ENCODE measurements around the gene JARID2.

Gene JARID2

GRCh38 chr6:15441981-15442380, 196.1 kb downstream of the JARID2 start:
- DNase-seq (ENCODE audit: low spot score): no peak

GRCh38 chr6:15442467-15442866, 196.6 kb downstream of the JARID2 start:
- no peak for DNase-seq (ENCODE audit: low spot score)

- no peak for DNase-seq (ENCODE audit: low spot score)
Observed at GRCh38 chr6:15443119-15443830, 197.4 kb downstream of the JARID2 start.

GRCh38 chr6:15444081-15444731, 198.3 kb downstream of the JARID2 start:
- no peak for DNase-seq (ENCODE audit: low spot score)

GRCh38 chr6:15444881-15445280, 199.0 kb downstream of the JARID2 start:
- DNase-seq (ENCODE audit: low spot score): no peak

- DNase-seq (ENCODE audit: low spot score): no peak
Observed at GRCh38 chr6:15447546-15448267, 201.8 kb downstream of the JARID2 start.

- DNase-seq (ENCODE audit: low spot score): no peak
Observed at GRCh38 chr6:15449011-15449410, 203.1 kb downstream of the JARID2 start.

GRCh38 chr6:15451738-15452137, 205.9 kb downstream of the JARID2 start:
- DNase-seq (ENCODE audit: low spot score): no peak

- no peak for DNase-seq (ENCODE audit: low spot score)
Observed at GRCh38 chr6:15452182-15452941, 206.5 kb downstream of the JARID2 start.

GRCh38 chr6:15453186-15453585, 207.3 kb downstream of the JARID2 start:
- no peak for DNase-seq (ENCODE audit: low spot score)

- no peak for DNase-seq (ENCODE audit: low spot score)
Observed at GRCh38 chr6:15453622-15454021, 207.8 kb downstream of the JARID2 start.

- no peak for DNase-seq (ENCODE audit: low spot score)
Observed at GRCh38 chr6:15456422-15456821, 210.6 kb downstream of the JARID2 start.

GRCh38 chr6:15457121-15457650, 211.3 kb downstream of the JARID2 start:
- no peak for DNase-seq (ENCODE audit: low spot score)

GRCh38 chr6:15458021-15458459, 212.2 kb downstream of the JARID2 start:
- no peak for DNase-seq (ENCODE audit: low spot score)

GRCh38 chr6:15460110-15460727, 214.3 kb downstream of the JARID2 start:
- DNase-seq (ENCODE audit: low spot score): no peak

- no peak for DNase-seq (ENCODE audit: low spot score)
Observed at GRCh38 chr6:15461127-15461944, 215.5 kb downstream of the JARID2 start.

- DNase-seq (ENCODE audit: low spot score): no peak
Observed at GRCh38 chr6:15462256-15462655, 216.4 kb downstream of the JARID2 start.

GRCh38 chr6:15462717-15463525, 217.1 kb downstream of the JARID2 start:
- no peak for DNase-seq (ENCODE audit: low spot score)

- DNase-seq (ENCODE audit: low spot score): no peak
Observed at GRCh38 chr6:15464211-15464725, 218.4 kb downstream of the JARID2 start.

- no peak for DNase-seq (ENCODE audit: low spot score)
Observed at GRCh38 chr6:15465212-15465611, 219.3 kb downstream of the JARID2 start.
